ENCODE results near the gene STEAP3.

DNA sequence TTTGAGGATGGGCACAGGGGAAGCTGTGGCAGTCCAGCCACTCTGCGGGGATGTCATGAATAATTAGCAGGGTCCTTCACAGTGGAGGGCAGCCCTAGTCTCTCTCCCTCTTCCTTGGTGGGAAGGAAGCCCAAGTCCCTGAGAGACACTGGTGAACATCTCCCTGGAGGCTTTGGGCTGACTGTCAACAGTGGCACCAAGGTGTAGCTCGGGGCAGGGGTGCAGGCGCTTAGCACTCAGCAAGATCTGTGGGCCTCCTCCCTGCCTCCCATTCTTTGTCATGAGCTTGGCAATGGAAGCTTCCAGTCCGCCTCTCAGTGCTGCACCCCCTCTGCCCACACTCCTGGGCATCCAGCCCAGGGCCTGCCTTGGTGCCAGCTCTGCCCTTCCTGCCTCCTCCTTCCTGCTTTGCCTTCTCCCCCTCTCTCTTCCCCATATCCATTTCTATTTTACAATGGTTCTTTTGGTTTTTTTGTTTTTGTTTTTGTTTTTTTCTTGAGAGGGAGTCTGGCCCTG lies 59.4 kb downstream of the STEAP3 start:
- TF ChIP-seq, protein P1, sequence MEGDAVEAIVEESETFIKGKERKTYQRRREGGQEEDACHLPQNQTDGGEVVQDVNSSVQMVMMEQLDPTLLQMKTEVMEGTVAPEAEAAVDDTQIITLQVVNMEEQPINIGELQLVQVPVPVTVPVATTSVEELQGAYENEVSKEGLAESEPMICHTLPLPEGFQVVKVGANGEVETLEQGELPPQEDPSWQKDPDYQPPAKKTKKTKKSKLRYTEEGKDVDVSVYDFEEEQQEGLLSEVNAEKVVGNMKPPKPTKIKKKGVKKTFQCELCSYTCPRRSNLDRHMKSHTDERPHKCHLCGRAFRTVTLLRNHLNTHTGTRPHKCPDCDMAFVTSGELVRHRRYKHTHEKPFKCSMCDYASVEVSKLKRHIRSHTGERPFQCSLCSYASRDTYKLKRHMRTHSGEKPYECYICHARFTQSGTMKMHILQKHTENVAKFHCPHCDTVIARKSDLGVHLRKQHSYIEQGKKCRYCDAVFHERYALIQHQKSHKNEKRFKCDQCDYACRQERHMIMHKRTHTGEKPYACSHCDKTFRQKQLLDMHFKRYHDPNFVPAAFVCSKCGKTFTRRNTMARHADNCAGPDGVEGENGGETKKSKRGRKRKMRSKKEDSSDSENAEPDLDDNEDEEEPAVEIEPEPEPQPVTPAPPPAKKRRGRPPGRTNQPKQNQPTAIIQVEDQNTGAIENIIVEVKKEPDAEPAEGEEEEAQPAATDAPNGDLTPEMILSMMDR (IDR thresholded peaks at IDR 0.05): no peak
- TF ChIP-seq POLR2A (IDR thresholded peaks at IDR 0.05): no peak

All from right lobe of liver (tissue), 4 donors.